Right lobe of liver (tissue), 6 donors: ENCODE data around the gene CPA1. TPM values are rescaled to one million over a fixed set of nuclear protein-coding genes. Genes with fewer than 3 reads are reported as not detected.

ENCODE experiments used
- ATAC-seq, 4 donors: fragments of 200-7000 bp; cut with Tn5 transposase; one replicate each; pipeline ENCODE4 v1.9.1; 2020; ENCODE audit warnings: mild to moderate bottlenecking in 4 of 4, moderate library complexity in 4 of 4
- DNase-seq, 3 donors: peaks; one replicate each; pipeline ENCODE4 v3.0.0-alpha.2; 2020
- H3K27ac ChIP-seq, 3 donors: fragments of 200-600 bp; one replicate each; pipeline ENCODE4 v1.8.0; 2022
- H3K27me3 ChIP-seq, 2 donors: fragments of 200-600 bp; one replicate each; pipeline ENCODE4 v1.8.0; 2022
- H3K36me3 ChIP-seq, 4 donors: fragments of 200-600 bp; sonication (generic) in 1 of 4; one replicate each; pipeline versions ENCODE4 v1.5.1 to v1.8.0; 2017 to 2022; ENCODE audit warnings: control low read depth in 1 of 4
- H3K4me1 ChIP-seq, 4 donors: fragments of 200-600 bp; sonication (generic) in 1 of 4; one replicate each; pipeline versions ENCODE4 v1.5.1 to v1.8.0; 2017 to 2022; ENCODE audit warnings: control low read depth in 1 of 4
- H3K4me3 ChIP-seq, 3 donors: fragments of 200-600 bp; one replicate each; pipeline ENCODE4 v1.8.0; 2022
- H3K9me3 ChIP-seq, 4 donors: fragments of 200-600 bp; sonication (generic) in 1 of 4; one replicate each; pipeline versions ENCODE4 v1.5.1 to v1.8.0; 2017 to 2022; ENCODE audit warnings: control low read depth in 1 of 4
- POLR2A ChIP-seq: fragments of 450-650 bp; IDR thresholded peaks from one replicate; pipeline ENCODE4 v1.6.1; 2017; ENCODE audit warnings: antibody characterized with exemption, mild to moderate bottlenecking
- whole genome bisulfite sequencing: methylation state at CpG from one replicate; pipeline ENCODE4 v1.1.6; 2018; ENCODE audit warnings: low coverage, low lambda C conversion rate; ENCODE audit not compliant: insufficient coverage; ENCODE audit errors: missing lambda C conversion rate; 5-methylcytosine and 5-hydroxymethylcytosine counted together
- intact Hi-C, 2 donors: fragments of 100-400 bp; cut with DNase I; formaldehyde crosslinking; loops; one replicate each; pipeline versions ENCODE4 v1.11.2 to v1.14.1; 2022
- total RNA-seq, 6 experiments: library from RNA; depleted of rRNA in 2 of 6; stranded (reverse); fragments of >200 nt in 2 of 6; fragmentation: NEBNext Ultra II Directional in 3 of 6; extraction: Animal tissue kit (Norgen Biotek cat#: 25700) in 3 of 6; gene quantifications; one replicate each; pipeline versions ENCODE4 v1.1.0 to v1.2.4, GENCODE V29; 2016 to 2023
- TF ChIP-seq, protein P1 (sequence below), 4 donors: fragments of 200-600 bp in 3 of 4; fragments of 450-650 bp in 1 of 4; IDR thresholded peaks; one replicate each; pipeline versions ENCODE4 v1.5.1 to v1.8.0; 2016 to 2022; ENCODE audit warnings: antibody characterized with exemption in 4 of 4, mild to moderate bottlenecking in 2 of 4
- donor health status: DM: no; HTN: yes; CAD: no.
- donor health status: DM: no; HTN: no; CAD: no.
- donor health status: DM: no; HTN: no; CAD: no.
- donor health status: DM: no; HTN: yes; CAD: no.
- donor health status: DM: no; HTN: yes; CAD: no.

CPA1 gene
- total RNA-seq, 6 experiments from 2014 or later: not detected

- Histone ChIP-seq H3K4me3 (no peak overlapping the region), H3K4me1 (no peaks in the 10 kb centered on the region), H3K9me3 (no peaks in the 10 kb centered on the region), H3K27ac (no peak overlapping the region), H3K27me3 (no peaks in the 10 kb centered on the region), H3K36me3 (no peaks in the 10 kb centered on the region)
- intact Hi-C loops: no loop called here
- ATAC-seq (no peak), DNase-seq (no peak)
- TF ChIP-seq, protein P1, sequence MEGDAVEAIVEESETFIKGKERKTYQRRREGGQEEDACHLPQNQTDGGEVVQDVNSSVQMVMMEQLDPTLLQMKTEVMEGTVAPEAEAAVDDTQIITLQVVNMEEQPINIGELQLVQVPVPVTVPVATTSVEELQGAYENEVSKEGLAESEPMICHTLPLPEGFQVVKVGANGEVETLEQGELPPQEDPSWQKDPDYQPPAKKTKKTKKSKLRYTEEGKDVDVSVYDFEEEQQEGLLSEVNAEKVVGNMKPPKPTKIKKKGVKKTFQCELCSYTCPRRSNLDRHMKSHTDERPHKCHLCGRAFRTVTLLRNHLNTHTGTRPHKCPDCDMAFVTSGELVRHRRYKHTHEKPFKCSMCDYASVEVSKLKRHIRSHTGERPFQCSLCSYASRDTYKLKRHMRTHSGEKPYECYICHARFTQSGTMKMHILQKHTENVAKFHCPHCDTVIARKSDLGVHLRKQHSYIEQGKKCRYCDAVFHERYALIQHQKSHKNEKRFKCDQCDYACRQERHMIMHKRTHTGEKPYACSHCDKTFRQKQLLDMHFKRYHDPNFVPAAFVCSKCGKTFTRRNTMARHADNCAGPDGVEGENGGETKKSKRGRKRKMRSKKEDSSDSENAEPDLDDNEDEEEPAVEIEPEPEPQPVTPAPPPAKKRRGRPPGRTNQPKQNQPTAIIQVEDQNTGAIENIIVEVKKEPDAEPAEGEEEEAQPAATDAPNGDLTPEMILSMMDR (IDR thresholded peaks at IDR 0.05): no peak
- TF ChIP-seq POLR2A: no peak
- WGBS: 87% methylated on average over 3 of the region's 4 CpGs
Observed at GRCh38 chr7:130358471-130358870, 21.8 kb upstream of the CPA1 start.

- 77% methylated on average over 5 of the region's 5 CpGs for WGBS
- H3K36me3 ChIP-seq: no peaks in the 10 kb centered on the region
- intact Hi-C loops: no loop called here
- H3K4me1 ChIP-seq: no peaks in the 10 kb centered on the region
- H3K9me3 ChIP-seq: no peaks in the 10 kb centered on the region
- H3K27me3 ChIP-seq: no peaks in the 10 kb centered on the region
- ATAC-seq: no peak
- TF ChIP-seq POLR2A: no peak
- TF ChIP-seq, protein P1 (IDR thresholded peaks at IDR 0.05): no peak
- no peak overlapping the region for H3K27ac ChIP-seq
- peak in 1 of 3 donors; percentile 28 for DNase-seq
- H3K4me3 ChIP-seq: no peak overlapping the region
Observed at GRCh38 chr7:130359276-130359857, 20.9 kb upstream of the CPA1 start.

- H3K4me1 ChIP-seq: no peaks in the 10 kb centered on the region
- DNase-seq (peak in 1 of 3 donors; percentile 5), ATAC-seq (no peak)
- H3K27ac ChIP-seq: no peak overlapping the region
- H3K9me3 ChIP-seq: no peaks in the 10 kb centered on the region
- intact Hi-C loops: no loop called here
- 70% methylated on average over 3 of the region's 3 CpGs for WGBS
- no peak overlapping the region for H3K4me3 ChIP-seq
- H3K36me3 ChIP-seq: no peaks in the 10 kb centered on the region
- H3K27me3 ChIP-seq: no peaks in the 10 kb centered on the region
- no peak for TF ChIP-seq POLR2A
- TF ChIP-seq, protein P1 (IDR thresholded peaks at IDR 0.05): no peak
Observed at GRCh38 chr7:130360518-130360917, 19.8 kb upstream of the CPA1 start.

DNA sequence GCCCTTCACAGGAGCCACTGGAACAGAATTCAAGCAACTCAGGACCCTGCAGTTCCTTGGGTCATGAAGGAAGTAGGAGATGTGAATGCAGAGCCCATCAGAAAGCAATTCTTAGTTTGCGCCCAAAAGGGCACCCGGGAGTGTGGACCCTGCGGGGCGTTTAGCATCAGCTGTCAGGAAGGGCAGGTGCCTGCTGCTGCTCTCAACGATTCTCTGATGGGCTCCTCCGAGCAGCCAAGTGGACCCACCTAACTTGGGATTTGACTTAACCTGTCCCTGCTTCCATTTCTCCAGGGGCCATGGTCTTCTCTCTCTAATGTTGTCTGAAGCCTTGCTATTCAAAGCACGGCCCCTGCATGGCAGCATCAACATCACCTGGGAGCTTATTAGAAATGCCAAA is 18.6 kb upstream of the CPA1 start:
- Histone ChIP-seq H3K4me3 (no peak overlapping the region), H3K27ac (no peak overlapping the region), H3K27me3 (no peaks in the 10 kb centered on the region), H3K4me1 (no peaks in the 10 kb centered on the region), H3K9me3 (no peaks in the 10 kb centered on the region), H3K36me3 (no peaks in the 10 kb centered on the region)
- TF ChIP-seq, protein P1 (IDR thresholded peaks at IDR 0.05): no peak
- no peak for TF ChIP-seq POLR2A
- 70% methylated on average over 4 of the region's 7 CpGs for WGBS
- ATAC-seq (no peak), DNase-seq (peak in 1 of 3 donors; percentile 41)
- intact Hi-C loops: no loop called here
